Measurements from ENCODE around the gene NOSIP. TPM values are rescaled to one million over a fixed set of nuclear protein-coding genes. Genes with fewer than 3 reads are reported as not detected.
A peak's percentile ranks its signal among the peaks of the same experiment; 100 is the strongest.

Gene NOSIP
- total RNA-seq, 4 donors from 2014 or later: 29.0 to 347 (median 65.4) TPM

DNA sequence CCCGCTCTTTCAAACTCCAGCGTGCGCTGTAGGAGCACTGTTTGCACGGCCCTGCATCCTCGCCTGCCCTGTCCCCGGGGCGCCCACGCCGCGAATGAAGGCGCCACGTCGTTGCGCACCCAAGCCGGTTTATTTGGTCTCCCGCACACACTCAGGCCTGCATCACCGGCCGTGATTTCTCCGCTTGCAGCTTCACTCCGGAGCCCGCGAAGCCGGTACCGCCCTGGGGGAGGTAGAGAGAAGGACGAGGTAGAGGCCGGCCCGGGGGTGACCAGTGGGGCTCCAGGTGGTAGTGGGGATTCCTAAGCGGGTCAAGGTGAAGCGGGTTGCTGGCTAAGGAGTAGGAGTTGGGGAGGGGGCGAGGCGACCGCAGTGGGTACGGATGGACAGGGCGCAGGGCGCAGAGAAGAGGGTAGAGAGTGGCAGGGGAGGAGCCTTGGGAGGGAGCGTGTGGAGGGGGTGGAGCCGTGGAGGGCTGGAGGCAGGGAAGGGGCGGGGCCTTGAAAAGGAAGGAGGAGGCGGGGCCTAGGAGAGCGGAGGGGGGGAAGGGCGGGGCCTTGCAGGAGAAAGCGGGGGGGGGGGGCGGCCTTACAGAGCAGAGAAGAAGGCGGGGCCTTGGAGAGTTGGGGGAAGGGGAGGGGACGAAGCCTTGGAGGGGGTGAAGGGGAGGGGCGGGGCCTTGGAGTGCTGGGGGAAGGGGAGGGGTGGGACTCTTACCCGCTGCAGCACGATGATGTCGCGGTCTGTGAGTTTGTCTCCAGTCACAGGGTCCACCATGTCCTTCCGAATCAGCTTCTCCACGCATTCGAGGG is 24.6 kb downstream of the NOSIP start:
- TF ChIP-seq, protein P1, sequence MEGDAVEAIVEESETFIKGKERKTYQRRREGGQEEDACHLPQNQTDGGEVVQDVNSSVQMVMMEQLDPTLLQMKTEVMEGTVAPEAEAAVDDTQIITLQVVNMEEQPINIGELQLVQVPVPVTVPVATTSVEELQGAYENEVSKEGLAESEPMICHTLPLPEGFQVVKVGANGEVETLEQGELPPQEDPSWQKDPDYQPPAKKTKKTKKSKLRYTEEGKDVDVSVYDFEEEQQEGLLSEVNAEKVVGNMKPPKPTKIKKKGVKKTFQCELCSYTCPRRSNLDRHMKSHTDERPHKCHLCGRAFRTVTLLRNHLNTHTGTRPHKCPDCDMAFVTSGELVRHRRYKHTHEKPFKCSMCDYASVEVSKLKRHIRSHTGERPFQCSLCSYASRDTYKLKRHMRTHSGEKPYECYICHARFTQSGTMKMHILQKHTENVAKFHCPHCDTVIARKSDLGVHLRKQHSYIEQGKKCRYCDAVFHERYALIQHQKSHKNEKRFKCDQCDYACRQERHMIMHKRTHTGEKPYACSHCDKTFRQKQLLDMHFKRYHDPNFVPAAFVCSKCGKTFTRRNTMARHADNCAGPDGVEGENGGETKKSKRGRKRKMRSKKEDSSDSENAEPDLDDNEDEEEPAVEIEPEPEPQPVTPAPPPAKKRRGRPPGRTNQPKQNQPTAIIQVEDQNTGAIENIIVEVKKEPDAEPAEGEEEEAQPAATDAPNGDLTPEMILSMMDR (IDR thresholded peaks at IDR 0.05): no peak
- no peak for TF ChIP-seq POLR2A (IDR thresholded peaks at IDR 0.05)
- no peaks in the 10 kb centered on the region for H3K9me3 ChIP-seq
- DNase-seq: peak; percentile 68 to 77
- intact Hi-C loops (cut with DNase I; ENCODE audit: low total_unique reads): no loop called here
- peak overlapping the region; percentile 31 to 48 for H3K27ac ChIP-seq
- H3K27me3 ChIP-seq: no peaks in the 10 kb centered on the region
- H3K4me1 ChIP-seq: no peaks in the 10 kb centered on the region
- H3K36me3 ChIP-seq: no peaks in the 10 kb centered on the region
- H3K4me3 ChIP-seq: no peak overlapping the region

DNA sequence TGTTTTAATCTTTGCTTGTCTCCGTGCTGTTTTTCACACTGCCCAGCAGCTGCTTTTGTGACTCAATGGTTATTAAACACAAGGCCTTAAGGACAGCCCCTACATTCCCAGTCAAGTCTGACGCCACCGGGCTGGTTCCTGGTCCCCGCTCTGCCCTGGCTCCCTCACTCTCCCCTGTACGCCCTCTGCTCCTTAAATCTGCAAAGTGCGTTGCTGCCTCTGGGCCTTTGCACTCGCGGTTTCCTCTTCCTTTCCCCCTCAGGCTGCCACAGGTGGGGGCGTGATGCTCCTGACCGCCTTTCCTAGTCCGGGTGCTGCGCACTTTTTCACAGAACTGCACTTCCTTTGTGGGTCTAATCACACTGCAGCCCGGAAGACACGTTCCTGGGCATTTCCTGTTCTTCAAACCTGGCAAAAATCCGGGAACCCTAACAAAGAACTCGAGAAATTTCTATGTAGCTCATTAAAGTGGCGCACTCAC is 25.6 kb downstream of the NOSIP start:
- no peaks in the 10 kb centered on the region for H3K36me3 ChIP-seq
- no peak overlapping the region for H3K4me3 ChIP-seq
- H3K9me3 ChIP-seq: no peaks in the 10 kb centered on the region
- intact Hi-C loops (cut with DNase I; ENCODE audit: low total_unique reads): no loop called here
- H3K27me3 ChIP-seq: no peaks in the 10 kb centered on the region
- no peaks in the 10 kb centered on the region for H3K4me1 ChIP-seq
- TF ChIP-seq POLR2A (IDR thresholded peaks at IDR 0.05): no peak
- TF ChIP-seq, protein P1 (IDR thresholded peaks at IDR 0.05): no peak
- peak in 1 of 2 donors; percentile 48 for DNase-seq
- H3K27ac ChIP-seq: peak overlapping the region; percentile 40 to 43

DNA sequence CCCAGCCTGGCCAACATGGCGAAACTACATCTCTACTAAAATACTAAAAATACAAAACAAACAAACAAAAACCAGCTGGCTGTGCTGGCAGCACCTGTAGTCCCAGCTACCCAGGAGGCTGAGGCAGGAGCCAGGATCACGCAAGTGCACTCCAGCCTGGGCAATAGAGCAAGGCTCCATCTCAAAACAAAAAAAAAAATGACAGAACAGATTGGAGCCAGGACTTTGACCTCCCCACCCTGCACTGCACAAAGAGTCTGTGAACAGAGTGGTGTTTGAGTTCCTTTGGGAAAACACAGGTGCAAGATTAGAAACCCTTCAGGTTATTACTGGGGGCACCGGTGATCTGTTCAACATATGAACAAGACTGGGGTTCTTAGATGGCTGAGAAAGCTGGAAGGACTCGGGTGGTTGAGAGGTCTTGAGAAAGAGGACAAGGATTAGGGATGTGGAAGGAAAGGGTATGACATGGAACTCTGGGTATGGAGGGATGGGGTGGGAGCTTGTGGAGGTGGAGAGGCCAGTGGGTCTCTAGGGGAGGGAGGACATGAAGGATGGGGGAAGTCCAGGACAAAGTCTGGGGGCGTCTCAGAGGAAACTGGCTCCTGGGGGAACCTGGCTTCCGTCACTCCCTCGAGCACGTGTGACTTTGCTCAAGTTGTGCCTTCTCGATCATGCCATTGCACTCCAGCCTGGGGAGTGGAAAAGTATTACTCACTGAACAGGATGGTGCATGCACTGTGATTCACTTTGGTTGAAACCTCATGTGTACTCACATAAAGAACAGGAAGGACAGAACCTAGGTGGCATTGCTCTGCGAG is 26.7 kb downstream of the NOSIP start:
- H3K27me3 ChIP-seq: no peaks in the 10 kb centered on the region
- no peaks in the 10 kb centered on the region for H3K36me3 ChIP-seq
- H3K4me3 ChIP-seq: no peak overlapping the region
- no peaks in the 10 kb centered on the region for H3K4me1 ChIP-seq
- no peaks in the 10 kb centered on the region for H3K9me3 ChIP-seq
- no peak for TF ChIP-seq POLR2A (IDR thresholded peaks at IDR 0.05)
- TF ChIP-seq, protein P1 (IDR thresholded peaks at IDR 0.05): no peak
- intact Hi-C loops (cut with DNase I; ENCODE audit: low total_unique reads): no loop called here
- no peak for DNase-seq
- peak overlapping the region in 1 of 2 donors; percentile 40 for H3K27ac ChIP-seq

DNA sequence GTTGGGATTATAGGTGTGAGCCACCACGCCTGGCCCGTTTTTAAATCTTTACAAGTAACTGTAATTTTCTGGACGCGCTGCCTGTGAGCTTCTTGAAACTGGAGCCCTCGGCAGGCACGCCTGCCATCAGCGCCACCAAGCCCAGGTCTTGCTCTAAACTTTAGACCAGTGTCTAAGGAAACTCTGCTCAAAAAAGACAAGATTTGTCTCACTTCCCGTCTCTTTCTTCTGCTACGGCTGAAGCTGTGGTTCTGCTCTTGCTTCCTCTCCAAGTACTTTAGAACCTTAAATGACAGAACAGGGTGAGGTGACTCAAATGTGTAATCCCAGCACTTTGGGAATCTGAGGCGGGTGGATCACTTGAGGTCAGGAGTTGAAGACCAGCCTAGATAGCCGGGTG is 27.6 kb downstream of the NOSIP start:
- H3K27ac ChIP-seq: no peak overlapping the region
- H3K9me3 ChIP-seq: no peaks in the 10 kb centered on the region
- DNase-seq: no peak
- no peaks in the 10 kb centered on the region for H3K36me3 ChIP-seq
- H3K4me1 ChIP-seq: no peaks in the 10 kb centered on the region
- TF ChIP-seq, protein P1 (IDR thresholded peaks at IDR 0.05): no peak
- TF ChIP-seq POLR2A (IDR thresholded peaks at IDR 0.05): no peak
- intact Hi-C loops (cut with DNase I; ENCODE audit: low total_unique reads): no loop called here
- H3K27me3 ChIP-seq: no peaks in the 10 kb centered on the region
- H3K4me3 ChIP-seq: no peak overlapping the region

DNA sequence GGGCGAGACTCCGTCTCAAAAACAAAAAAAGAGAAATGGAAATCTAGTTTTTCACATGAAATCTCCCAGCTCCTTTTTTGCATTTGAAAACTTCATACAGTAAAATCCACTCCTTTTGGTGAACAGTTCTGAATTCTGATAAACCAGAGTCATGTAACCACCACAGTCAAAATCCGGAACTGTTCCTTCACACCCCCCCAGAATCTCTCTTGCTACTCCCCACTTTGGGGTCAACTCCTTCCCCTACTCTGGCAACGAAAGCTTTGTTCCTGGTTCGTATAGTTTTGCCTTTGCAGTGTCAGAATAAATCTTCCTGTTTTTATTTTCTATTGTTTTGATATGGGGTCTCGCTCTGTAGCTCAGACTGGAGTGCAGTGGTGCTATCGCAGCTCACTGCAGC is 28.8 kb downstream of the NOSIP start:
- intact Hi-C loops (cut with DNase I; ENCODE audit: low total_unique reads): no loop called here
- Histone ChIP-seq H3K9me3 (no peaks in the 10 kb centered on the region), H3K4me1 (no peaks in the 10 kb centered on the region), H3K27ac (no peak overlapping the region), H3K4me3 (no peak overlapping the region), H3K36me3 (no peaks in the 10 kb centered on the region), H3K27me3 (no peaks in the 10 kb centered on the region)
- TF ChIP-seq, protein P1 (IDR thresholded peaks at IDR 0.05): no peak
- TF ChIP-seq POLR2A (IDR thresholded peaks at IDR 0.05): no peak
- no peak for DNase-seq

Measured in uterus (tissue), 4 donors.